WTC11 (cell line): ENCODE results near the gene SCARB2. TPM values are rescaled to one million over a fixed set of nuclear protein-coding genes. Genes with fewer than 3 reads are reported as not detected.

ENCODE experiments used
- ATAC-seq: fragments of 200-7000 bp; cut with Tn5 transposase; 2 replicates; pipeline ENCODE4 v1.10.0; 2021; ENCODE audit warnings: mild to moderate bottlenecking, moderate library complexity
- CTCF ChIA-PET: fragments of 300-600 bp; sonication (Branson Sonifier 250); formaldehyde crosslinking; loops from one replicate; lab custom pipeline; 2021; ENCODE audit warnings: antibody characterized with exemption; lab: Charles Lee
- POLR2A ChIA-PET: fragments of 350-600 bp; sonication (Branson Sonifier 250); formaldehyde crosslinking; loops from one replicate; lab custom pipeline; 2021; ENCODE audit warnings: antibody characterized with exemption; lab: Charles Lee
- DNase-seq: peaks from one replicate; pipeline ENCODE4 v3.0.0; 2021; ENCODE audit warnings: low spot score
- H3K27ac Mint-ChIP-seq: 2 replicates; pipeline ENCODE4 v1.8.0; 2021; ENCODE audit warnings: mixed read lengths
- H3K27me3 Mint-ChIP-seq: 2 replicates; pipeline ENCODE4 v1.8.0; 2021; ENCODE audit warnings: low read depth, mild to moderate bottlenecking, moderate library complexity, mixed read lengths
- H3K36me3 Mint-ChIP-seq: 2 replicates; pipeline ENCODE4 v1.8.0; 2021; ENCODE audit warnings: mixed read lengths
- H3K4me1 Mint-ChIP-seq: 2 replicates; pipeline ENCODE4 v1.8.0; 2022; ENCODE audit warnings: mixed read lengths
- H3K4me3 Mint-ChIP-seq: 2 replicates; pipeline ENCODE4 v1.8.0; 2021; ENCODE audit warnings: mild to moderate bottlenecking, moderate library complexity, mixed read lengths
- H3K9me3 Mint-ChIP-seq: 2 replicates; pipeline ENCODE4 v1.8.0; 2021; ENCODE audit warnings: mixed read lengths
- ATF3 ChIP-seq: sonication (generic); formaldehyde crosslinking; conservative IDR thresholded peaks from 2 replicates; pipeline ENCODE4 v1.8.1; 2022; ENCODE audit warnings: mild to moderate bottlenecking, missing genetic modification reagents
- ATF6 ChIP-seq: sonication (generic); formaldehyde crosslinking; IDR thresholded peaks from 2 replicates; pipeline ENCODE4 v1.8.1; 2023; ENCODE audit warnings: mild to moderate bottlenecking, missing genetic modification reagents
- E2F5 ChIP-seq: sonication (generic); formaldehyde crosslinking; IDR thresholded peaks from 2 replicates; pipeline ENCODE4 v1.8.1; 2022; ENCODE audit warnings: mild to moderate bottlenecking, moderate library complexity, missing genetic modification reagents
- GABPB1 ChIP-seq: sonication (generic); formaldehyde crosslinking; IDR thresholded peaks from 2 replicates; pipeline ENCODE4 v1.8.1; 2023; ENCODE audit warnings: mild to moderate bottlenecking, missing genetic modification reagents
- GRHL2 ChIP-seq: fragments of 250-450 bp; sonication (Bioruptor Pico); IDR thresholded peaks from 2 replicates; pipeline ENCODE4 v1.8.0; 2022; ENCODE audit warnings: mild to moderate bottlenecking, moderate library complexity; ENCODE audit not compliant: insufficient replicate concordance, severe bottlenecking
- NFE2L1 ChIP-seq: sonication (generic); formaldehyde crosslinking; IDR thresholded peaks from 2 replicates; pipeline ENCODE4 v1.8.1; 2023; ENCODE audit warnings: missing genetic modification reagents
- OVOL2 ChIP-seq: fragments of 250-450 bp; sonication (Bioruptor Pico); IDR thresholded peaks from 2 replicates; pipeline ENCODE4 v1.9.0; 2021; ENCODE audit warnings: mild to moderate bottlenecking, borderline replicate concordance
- USF2 ChIP-seq: sonication (generic); formaldehyde crosslinking; IDR thresholded peaks from 2 replicates; pipeline ENCODE4 v1.8.1; 2023; ENCODE audit warnings: mild to moderate bottlenecking, missing genetic modification reagents, moderate library complexity
- ZNF121 ChIP-seq: sonication (generic); formaldehyde crosslinking; IDR thresholded peaks from 2 replicates; pipeline ENCODE4 v1.8.0; 2023; ENCODE audit warnings: missing genetic modification reagents
- ZNF219 ChIP-seq: sonication (generic); formaldehyde crosslinking; IDR thresholded peaks from 2 replicates; pipeline ENCODE4 v1.8.0; 2023; ENCODE audit warnings: missing genetic modification reagents, mild to moderate bottlenecking, borderline replicate concordance
- ZNF232 ChIP-seq: sonication (generic); formaldehyde crosslinking; IDR thresholded peaks from 2 replicates; pipeline ENCODE4 v1.8.0; 2022; ENCODE audit warnings: mild to moderate bottlenecking, missing genetic modification reagents
- ZNF263 ChIP-seq: sonication (generic); formaldehyde crosslinking; IDR thresholded peaks from 2 replicates; pipeline ENCODE4 v1.8.1; 2022; ENCODE audit warnings: low read depth, mild to moderate bottlenecking, moderate library complexity, missing genetic modification reagents
- ZNF416 ChIP-seq: fragments of 250-450 bp; sonication (Bioruptor Pico); IDR thresholded peaks from 2 replicates; pipeline ENCODE4 v1.9.0; 2021; ENCODE audit warnings: mild to moderate bottlenecking, inconsistent platforms
- ZNF532 ChIP-seq: fragments of 250-450 bp; sonication (Bioruptor Pico); IDR thresholded peaks from 2 replicates; pipeline ENCODE4 v1.9.0; 2021; ENCODE audit warnings: mild to moderate bottlenecking, borderline replicate concordance
- ZSCAN18 ChIP-seq: fragments of 250-450 bp; sonication (Bioruptor Pico); IDR thresholded peaks from 2 replicates; pipeline ENCODE4 v2.1.2; 2022; ENCODE audit warnings: mild to moderate bottlenecking, moderate library complexity
- total RNA-seq: library from RNA; stranded (reverse); gene quantifications from 3 replicates; pipeline ENCODE4 v1.2.3, GENCODE V29; 2021

The SCARB2 gene
- total RNA-seq, 1 experiment from 2014 or later: 38.0 TPM

GRCh38 chr4:76200771-76201231, 12.8 kb downstream of the SCARB2 start:
- TF ChIP-seq GABPB1 (CRISPR knock-in tag) (peak; percentile 97), ZNF232 (no peak), ZSCAN18 (CRISPR knock-in tag) (no peak), ZNF532 (CRISPR knock-in tag) (no peak)
- TF ChIP-seq, all 79 proteins: peak for 1
- H3K36me3 Mint-ChIP-seq: no peaks in the 10 kb centered on the region
- POLR2A ChIA-PET: no interaction called here
- H3K27me3 Mint-ChIP-seq: no peaks in the 10 kb centered on the region
- DNase-seq (no peak), ATAC-seq (no peak)
- H3K9me3 Mint-ChIP-seq: no peaks in the 10 kb centered on the region
- CTCF ChIA-PET: interaction anchor here (1.6 kb wide), 1 partner anchor 21 kb away, joined by 9 read pairs; no protein-coding TSS in a partner anchor
- H3K4me3 Mint-ChIP-seq: no peak overlapping the region
- peak overlapping the region; percentile 42 for H3K27ac Mint-ChIP-seq
- peaks cover 23% of the 10 kb centered on the region for H3K4me1 Mint-ChIP-seq

GRCh38 chr4:76199664-76200211, 13.9 kb downstream of the SCARB2 start:
- ATAC-seq: peak; percentile 94
- H3K4me1 Mint-ChIP-seq: peaks cover 23% of the 10 kb centered on the region
- no peak overlapping the region for H3K4me3 Mint-ChIP-seq
- H3K27me3 Mint-ChIP-seq: no peaks in the 10 kb centered on the region
- H3K27ac Mint-ChIP-seq: peak overlapping the region; percentile 61; the same call in 1 of the 2 replicates
- H3K36me3 Mint-ChIP-seq: peaks cover 4% of the 10 kb centered on the region
- POLR2A ChIA-PET: no interaction called here
- DNase-seq: peak; percentile 40
- TF ChIP-seq USF2 (CRISPR knock-in tag) (no peak), E2F5 (no peak), ZNF232 (no peak), ZSCAN18 (CRISPR knock-in tag) (no peak), OVOL2 (CRISPR knock-in tag) (no peak), NFE2L1 (CRISPR knock-in tag) (no peak), ATF6 (CRISPR knock-in tag) (no peak), ATF3 (no peak), ZNF121 (CRISPR knock-in tag) (no peak), ZNF219 (no peak), GRHL2 (CRISPR knock-in tag) (no peak), ZNF263 (CRISPR knock-in tag) (no peak), ZNF416 (no peak)
- H3K9me3 Mint-ChIP-seq: peaks cover 1% of the 10 kb centered on the region; the same call in 1 of the 2 replicates
- CTCF ChIA-PET: interaction anchor here (0.6 to 2.8 kb wide), 7 partner anchors 13 to 178 kb away, joined by 3 to 20 read pairs (median 4); no protein-coding TSS in a partner anchor
